HG02571 (cell line): ENCODE results near the gene RFX7.

Experiments
- ATAC-seq: cut with Tn5 transposase; IDR thresholded peaks from one replicate; pipeline ENCODE4 v1.9.1; 2021; ENCODE audit warnings: mild to moderate bottlenecking, moderate library complexity; ENCODE audit not compliant: unreplicated experiment

Gene RFX7

DNA sequence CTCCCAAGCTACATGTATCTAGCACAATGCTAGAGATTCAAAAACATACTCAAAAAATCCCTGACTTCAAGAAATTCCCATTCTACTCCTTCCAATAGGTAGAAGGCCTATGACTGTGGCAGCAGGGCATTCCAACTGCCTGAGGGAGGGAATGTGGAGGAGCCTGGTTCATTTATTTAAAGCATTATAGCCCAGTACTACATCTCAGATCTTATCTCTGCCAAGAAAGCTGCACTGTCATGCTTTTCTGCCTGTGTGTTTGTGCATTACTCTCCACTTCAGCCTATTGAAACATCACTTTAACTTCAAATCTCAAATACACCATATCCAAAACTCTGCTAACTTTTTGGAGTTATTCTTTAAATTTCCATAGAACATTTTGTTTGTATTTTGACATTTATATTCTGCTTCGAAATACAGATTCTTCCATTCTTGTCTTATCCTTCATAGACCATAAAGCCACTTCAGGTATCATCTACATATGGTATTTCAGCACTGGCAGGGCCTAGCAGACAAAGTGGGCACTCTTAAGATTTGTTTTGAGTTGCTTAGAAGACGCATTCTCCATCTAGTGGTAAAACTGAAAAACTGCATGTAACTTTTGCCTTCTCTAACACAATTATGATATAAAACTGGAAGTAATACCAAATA, 191.2 kb downstream of the RFX7 start:
- no peak for ATAC-seq

DNA sequence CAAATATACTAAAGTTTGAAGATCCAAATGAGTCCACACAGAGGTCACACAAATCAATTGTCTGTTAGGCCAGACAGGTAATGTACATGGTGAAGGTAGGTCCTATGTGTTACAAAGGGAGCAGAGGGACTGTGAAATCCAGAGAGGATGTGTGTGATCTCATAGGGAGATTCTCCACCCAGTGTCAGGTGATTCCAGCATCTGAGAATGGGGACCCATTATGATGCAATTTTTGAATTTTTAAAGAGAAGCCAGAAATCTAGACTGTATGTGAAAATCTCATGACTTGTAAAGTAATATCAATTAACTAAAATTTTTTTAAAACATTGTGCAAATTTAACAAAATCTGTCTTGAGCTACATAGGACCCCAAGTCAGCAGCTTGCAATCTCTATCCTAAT, 192.0 kb downstream of the RFX7 start:
- ATAC-seq, result no peak

DNA sequence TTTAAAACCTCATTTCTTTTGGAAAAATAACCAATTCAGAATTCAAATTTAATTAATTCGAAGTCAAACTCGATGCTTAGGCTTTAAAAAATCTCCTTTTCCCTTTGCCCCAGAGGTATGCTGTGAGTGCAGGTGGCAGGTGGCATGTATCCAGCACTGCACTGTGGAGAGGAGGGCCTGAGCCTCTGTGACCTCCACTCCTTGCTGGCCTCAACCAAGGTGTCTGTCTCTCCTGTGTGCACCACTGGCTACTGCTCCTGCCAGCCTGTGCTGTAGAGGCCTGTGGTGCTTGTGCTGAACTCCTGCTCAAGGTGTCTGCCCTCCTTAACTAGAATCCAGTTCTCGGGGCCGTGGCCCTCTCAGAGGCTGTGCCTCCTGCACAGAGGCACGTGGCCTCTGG, 194.1 kb downstream of the RFX7 start:
- ATAC-seq, result no peak

DNA sequence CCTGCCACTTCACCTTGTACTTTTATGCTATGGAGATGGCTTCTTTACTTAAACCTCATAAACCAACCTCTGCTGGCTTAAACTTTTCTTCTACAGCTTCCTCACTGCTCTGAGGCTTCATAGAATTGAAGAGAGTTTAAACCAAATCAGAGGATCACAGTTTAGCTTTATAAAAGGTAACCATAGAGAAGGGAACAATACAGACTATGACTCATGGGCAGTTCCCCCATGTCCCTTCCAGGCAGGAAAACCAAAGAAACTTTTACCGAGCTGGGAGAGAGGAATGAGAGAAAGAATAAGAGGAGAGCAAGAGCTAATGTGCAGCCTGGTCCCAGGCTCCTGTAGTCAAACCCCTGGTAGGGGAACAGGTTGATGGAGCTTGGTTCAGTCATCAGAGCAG, 196.3 kb downstream of the RFX7 start:
- no peak for ATAC-seq

DNA sequence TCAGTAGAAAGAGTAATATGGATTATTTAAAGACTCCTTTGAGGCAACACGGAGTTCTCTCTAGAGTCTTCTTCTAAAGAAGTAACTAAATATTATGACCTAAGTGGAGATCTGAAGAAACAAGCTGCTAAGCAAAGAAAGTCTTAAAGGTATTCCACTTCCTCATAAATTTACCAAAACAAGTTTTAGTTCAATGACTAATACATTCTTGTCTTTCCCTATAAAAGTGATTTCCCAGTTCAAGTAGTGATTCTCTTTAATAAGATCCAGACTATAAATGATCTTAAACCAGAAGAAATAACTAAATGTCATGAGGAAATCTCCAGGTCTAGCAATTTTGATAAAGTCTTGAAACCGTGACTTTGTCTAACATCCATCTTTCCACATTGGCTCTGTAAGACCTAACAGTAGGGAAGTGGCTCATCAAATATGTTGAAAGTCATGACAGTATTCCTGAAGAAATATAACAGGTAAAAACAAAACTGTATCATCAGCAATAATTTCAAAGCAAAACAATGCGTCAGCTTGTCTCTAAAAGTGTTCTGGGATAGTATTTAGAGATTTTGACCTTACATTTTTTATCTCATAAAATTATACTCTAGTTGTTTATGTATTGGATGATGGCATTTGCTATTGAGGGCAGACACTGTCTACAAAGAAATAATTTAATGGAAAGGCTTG, 198.5 kb downstream of the RFX7 start:
- no peak for ATAC-seq

DNA sequence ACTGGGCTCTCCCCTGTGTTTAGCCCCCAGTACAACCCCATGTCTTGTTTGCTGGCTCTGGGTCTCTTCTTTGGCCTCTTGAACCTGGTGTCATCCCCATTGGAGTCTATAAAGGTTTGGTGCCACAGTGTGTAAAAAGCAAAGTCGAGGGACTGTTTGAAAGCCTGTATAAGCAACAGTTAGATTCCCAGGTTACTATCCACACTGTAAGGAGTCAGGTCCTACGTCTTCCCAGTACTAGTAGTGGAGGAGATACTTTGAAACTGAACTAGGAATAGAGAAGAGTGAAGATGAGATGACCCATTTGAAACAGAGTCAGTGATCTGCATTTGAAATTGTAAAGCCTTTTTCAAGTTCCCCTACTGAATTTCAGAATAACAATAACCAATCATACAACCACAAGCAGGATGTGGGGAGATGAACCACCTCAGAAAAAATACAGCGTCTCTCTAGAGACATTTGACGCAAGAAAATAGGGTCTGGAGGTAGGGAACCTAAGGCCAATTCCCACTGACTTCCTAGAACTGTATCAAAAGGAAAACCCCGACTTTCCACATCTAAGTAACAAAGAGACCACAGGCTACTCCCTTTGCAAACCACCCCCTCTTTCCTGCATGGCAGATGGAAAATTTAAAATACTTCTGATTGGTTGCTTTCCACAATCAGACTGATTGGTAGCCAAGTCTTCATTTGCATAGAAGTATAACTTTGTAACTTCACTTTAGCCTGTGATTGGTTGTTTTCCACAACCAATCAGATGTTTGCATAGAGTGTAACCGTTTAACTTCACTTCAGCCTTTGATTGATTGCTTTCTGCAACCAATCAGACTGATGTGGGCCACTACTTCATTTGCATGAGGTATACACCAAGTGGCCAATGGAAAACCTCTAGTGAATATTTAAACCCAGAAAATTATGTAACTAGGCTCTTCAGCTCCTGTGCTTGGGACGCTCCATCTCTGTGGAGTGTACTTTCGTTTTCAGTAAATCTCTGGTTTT, 200.4 kb downstream of the RFX7 start:
- ATAC-seq, result no peak

DNA sequence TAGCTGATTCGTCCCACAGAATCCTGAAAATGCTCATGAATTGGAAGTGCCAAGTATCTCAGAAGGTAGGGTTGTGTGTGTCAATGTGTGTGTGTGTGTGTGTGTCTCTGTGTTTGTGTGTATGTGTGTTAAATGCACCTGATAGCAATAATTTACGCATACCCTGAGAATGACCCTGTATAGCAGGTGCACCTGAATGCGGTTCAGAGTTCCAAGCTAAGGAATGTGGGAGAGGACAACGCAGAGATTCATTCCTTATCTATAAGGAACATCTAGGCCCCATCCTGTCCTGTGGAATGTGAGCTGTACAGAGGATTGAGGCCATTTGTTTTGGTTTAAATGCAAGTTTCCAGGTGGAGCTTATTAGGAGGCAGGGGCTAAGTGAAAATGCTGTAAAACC, 201.2 kb downstream of the RFX7 start:
- no peak for ATAC-seq

DNA sequence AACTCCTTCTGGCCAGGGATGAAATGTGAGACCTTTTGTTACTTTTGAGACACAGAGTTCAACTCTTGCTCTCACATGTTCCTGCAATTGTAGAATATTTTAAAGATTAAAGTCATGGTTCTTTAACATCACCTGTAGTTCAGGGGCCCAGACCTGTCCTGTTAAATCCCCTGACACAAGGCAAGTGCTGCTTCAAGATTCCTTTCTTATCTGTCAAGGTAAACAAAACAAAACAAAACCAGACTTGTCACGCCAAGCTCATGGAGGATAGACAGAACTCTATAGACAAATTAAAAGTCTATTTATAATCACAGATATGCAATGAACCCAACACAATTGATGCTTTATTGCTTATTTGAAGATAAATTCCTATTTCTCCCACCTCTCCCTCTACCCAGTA, 201.6 kb downstream of the RFX7 start:
- ATAC-seq, result no peak

DNA sequence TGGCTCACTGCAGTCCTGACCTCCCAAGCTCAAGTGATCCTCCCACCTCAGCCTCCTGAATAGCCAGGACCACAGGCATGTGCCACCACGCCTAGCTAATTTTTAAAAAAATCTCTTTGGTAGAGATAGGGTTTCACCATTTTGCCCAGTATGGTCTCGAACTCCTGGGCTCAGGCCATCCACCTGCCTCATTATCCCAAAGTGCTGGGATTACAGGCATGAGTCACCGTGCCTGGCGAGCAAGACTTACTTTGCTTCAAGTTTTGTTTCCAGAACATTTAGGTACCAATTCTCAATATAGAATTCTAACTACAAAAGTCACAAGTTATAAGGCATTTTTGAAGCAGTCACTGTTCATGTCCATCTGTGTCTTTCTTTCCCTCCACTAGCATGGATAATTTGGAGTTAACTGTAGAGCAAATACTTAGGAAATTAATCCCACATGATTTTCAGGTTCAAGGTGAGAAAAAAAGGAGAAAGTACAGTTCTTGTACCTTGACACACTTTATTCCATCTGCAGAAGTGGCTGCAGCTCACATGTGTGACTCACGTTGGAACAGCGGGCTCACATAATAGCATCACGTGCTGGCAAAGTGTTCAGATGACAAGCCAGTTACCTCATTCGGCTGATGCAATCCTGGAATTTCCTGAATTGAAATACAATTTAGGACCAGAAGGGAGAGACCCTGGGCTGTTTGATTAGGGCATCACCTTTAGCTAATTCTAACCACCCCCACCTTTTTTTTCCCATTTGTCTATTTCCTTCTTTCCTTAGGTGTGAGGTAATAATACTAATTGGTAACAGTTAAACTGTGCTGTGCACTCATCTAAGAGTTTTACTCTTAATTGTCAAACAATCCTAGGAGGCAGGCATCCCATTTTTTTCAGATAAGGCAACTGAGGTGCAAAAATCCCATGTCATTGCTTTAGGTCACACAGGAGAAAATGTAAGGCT, 203.3 kb downstream of the RFX7 start:
- no peak for ATAC-seq

DNA sequence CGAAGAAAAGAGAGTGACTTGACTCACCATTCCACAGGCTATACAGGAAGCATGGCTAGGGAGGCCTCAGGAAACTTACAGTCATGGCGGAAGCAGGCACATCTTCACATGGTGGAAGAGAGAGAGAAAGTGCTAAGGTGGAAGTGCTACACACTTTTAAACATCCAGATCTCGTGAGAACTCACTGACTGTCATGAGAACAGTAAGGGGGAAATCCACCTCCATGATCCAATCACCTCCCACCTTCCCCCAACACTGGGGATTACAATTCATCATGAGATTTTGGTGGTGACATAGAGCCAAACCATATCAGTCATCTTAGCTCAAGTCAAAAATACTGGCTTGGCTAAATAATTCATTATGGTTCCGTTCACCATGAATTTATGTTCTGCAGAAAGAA, 205.0 kb downstream of the RFX7 start:
- ATAC-seq, result no peak

DNA sequence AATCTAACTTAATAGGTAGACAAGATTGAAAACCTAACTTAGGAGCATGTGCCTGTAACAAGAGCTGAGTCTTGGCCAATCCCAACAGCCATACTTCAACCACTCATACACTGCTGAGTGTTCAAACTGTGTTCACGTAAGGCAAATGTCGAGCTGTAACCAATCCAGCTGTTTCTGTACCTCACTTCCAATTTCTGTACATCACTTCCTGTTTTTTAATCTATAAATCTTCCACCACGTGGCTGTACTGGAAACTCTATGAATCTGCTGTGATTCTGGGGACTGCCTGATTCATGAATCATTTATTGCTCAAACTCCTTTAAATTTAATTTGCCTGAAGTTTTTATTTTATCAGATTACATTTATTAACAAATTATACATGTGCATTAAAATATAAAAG, 205.7 kb downstream of the RFX7 start:
- no peak for ATAC-seq
